Embryonic facial prominence (tissue), 1 donor: ENCODE data around the gene ELP4.
"Not testable (repeated sequence)": the region's sequence is repeated elsewhere in the genome, so short reads cannot be mapped to it uniquely, and the experiment has no call there.

ENCODE experiments used
- DNase-seq: peaks from one replicate; pipeline ENCODE4 v3.0.0-alpha.2; 2016; ENCODE audit errors: extremely low spot score

The ELP4 gene

GRCh38 chr11:31645747-31646146, 136.2 kb downstream of the ELP4 start:
- DNase-seq, result no peak

- DNase-seq, result no peak
Measured at GRCh38 chr11:31646216-31646615, 136.6 kb downstream of the ELP4 start.

- DNase-seq, result no peak
Measured at GRCh38 chr11:31649129-31649966, 139.8 kb downstream of the ELP4 start.

- DNase-seq, result no peak
Measured at GRCh38 chr11:31651208-31651607, 141.6 kb downstream of the ELP4 start.

GRCh38 chr11:31651822-31652221, 142.3 kb downstream of the ELP4 start:
- no peak for DNase-seq

- DNase-seq, result no peak
Measured at GRCh38 chr11:31652528-31652927, 143.0 kb downstream of the ELP4 start.

- DNase-seq, result no peak
Measured at GRCh38 chr11:31655483-31655882, 145.9 kb downstream of the ELP4 start.

GRCh38 chr11:31656051-31656450, 146.5 kb downstream of the ELP4 start:
- DNase-seq, result no peak

- no peak for DNase-seq
Measured at GRCh38 chr11:31657091-31657490, 147.5 kb downstream of the ELP4 start.

- DNase-seq, result no peak
Measured at GRCh38 chr11:31664129-31664528, 154.6 kb downstream of the ELP4 start.

- DNase-seq, result no peak
Measured at GRCh38 chr11:31664954-31665353, 155.4 kb downstream of the ELP4 start.

GRCh38 chr11:31671681-31672080, 162.1 kb downstream of the ELP4 start:
- DNase-seq, result no peak

GRCh38 chr11:31673108-31673507, 163.5 kb downstream of the ELP4 start:
- DNase-seq, result not testable (repeated sequence)

- no peak for DNase-seq
Measured at GRCh38 chr11:31676280-31676982, 166.9 kb downstream of the ELP4 start.

- DNase-seq, result no peak
Measured at GRCh38 chr11:31680770-31681169, 171.2 kb downstream of the ELP4 start.

- no peak for DNase-seq
Measured at GRCh38 chr11:31687256-31687655, 177.7 kb downstream of the ELP4 start.

GRCh38 chr11:31687861-31688260, 178.3 kb downstream of the ELP4 start:
- no peak for DNase-seq

GRCh38 chr11:31689559-31689958, 180.0 kb downstream of the ELP4 start:
- DNase-seq, result no peak

- no peak for DNase-seq
Measured at GRCh38 chr11:31690041-31690440, 180.5 kb downstream of the ELP4 start.

- DNase-seq, result no peak
Measured at GRCh38 chr11:31690516-31690915, 180.9 kb downstream of the ELP4 start.

- DNase-seq, result no peak
Measured at GRCh38 chr11:31692466-31692865, 182.9 kb downstream of the ELP4 start.

- not testable (repeated sequence) for DNase-seq
Measured at GRCh38 chr11:31697049-31697448, 187.5 kb downstream of the ELP4 start.

GRCh38 chr11:31699066-31699465, 189.5 kb downstream of the ELP4 start:
- DNase-seq, result no peak
